ENCODE measurements around the gene DCST1. TPM values are rescaled to one million over a fixed set of nuclear protein-coding genes. Genes with fewer than 3 reads are reported as not detected.

The DCST1 gene
- total RNA-seq, 2 experiments from 2014 or later = 0.33 to 0.39 TPM

- H3K9me3 Mint-ChIP-seq = no peaks in the 10 kb centered on the region
- intact Hi-C loops (cut with DNase I, micrococcal nuclease) = loop anchor here (1.0 to 5.0 kb wide), 9 partner anchors 16 to 654 kb away; partner anchors contain the start of genes IL6R (in 1 of the 2), PYGO2 (in 1 of the 2), UBE2Q1 (in 1 of the 2) and ZBTB7B (in 1 of the 2)
- H3K36me3 Mint-ChIP-seq (ENCODE audit: low read depth) = peaks cover 8% of the 10 kb centered on the region
- Histone ChIP-seq H3K36me3 (ENCODE audit: insufficient read depth, low read length) (peaks cover 15% of the 10 kb centered on the region), H3K27ac (ENCODE audit: low read depth in 1 of 2, low read length in 2 of 2) (no peak overlapping the region), H3K9me3 (ENCODE audit: control insufficient read depth in 1 of 2, insufficient read depth in 1 of 2, low read length in 2 of 2) (no peaks in the 10 kb centered on the region), H3K27me3 (ENCODE audit: control insufficient read depth in 1 of 2, insufficient read depth in 2 of 2, low read length in 2 of 2) (no peaks in the 10 kb centered on the region), H3K4me1 (ENCODE audit: insufficient read depth, low read length) (peaks cover 41% of the 10 kb centered on the region), H3K4me3 (ENCODE audit: low read length) (no peak overlapping the region)
- H3K27me3 Mint-ChIP-seq = no peaks in the 10 kb centered on the region
- CTCF ChIA-PET = interaction anchor here (0.6 to 6.5 kb wide), 32 partner anchors 10 to 1196 kb away, joined by 3 to 78 read pairs (median 4); partner anchors contain the start of genes ADAM15, EFNA3, FLAD1 and KRTCAP2
- TF ChIP-seq CTCF (IDR thresholded peaks at IDR 0.05) = peak; percentile 98
- ATAC-seq (ENCODE audit: poor library complexity) (peak; percentile 54), DNase-seq (peak; percentile 88 to 98 (median 94))
- peaks cover 32% of the 10 kb centered on the region for H3K4me1 Mint-ChIP-seq (ENCODE audit: low read depth)
- H3K27ac Mint-ChIP-seq = peak overlapping the region; percentile 51
- peak overlapping the region; percentile 85 for H3K4me3 Mint-ChIP-seq
- POLR2A ChIA-PET = interaction anchor here (0.6 to 1.4 kb wide), 6 partner anchors 9 to 23 kb away, joined by 3 to 10 read pairs (median 4); partner anchors contain the start of genes ADAM15 and EFNA3
Measured at GRCh38 chr1:155061381-155062150, 27.9 kb downstream of the DCST1 start.

- Mint-ChIP-seq H3K4me3 (peak overlapping the region; percentile 93), H3K27me3 (no peaks in the 10 kb centered on the region), H3K9me3 (no peaks in the 10 kb centered on the region), H3K4me1 (ENCODE audit: low read depth) (peaks cover 32% of the 10 kb centered on the region), H3K27ac (no peak overlapping the region), H3K36me3 (ENCODE audit: low read depth) (peaks cover 15% of the 10 kb centered on the region)
- H3K4me1 ChIP-seq (ENCODE audit: insufficient read depth, low read length) = peaks cover 41% of the 10 kb centered on the region
- no peaks in the 10 kb centered on the region for H3K9me3 ChIP-seq (ENCODE audit: control insufficient read depth in 1 of 2, insufficient read depth in 1 of 2, low read length in 2 of 2)
- no peak for TF ChIP-seq CTCF (IDR thresholded peaks at IDR 0.05)
- no peaks in the 10 kb centered on the region for H3K27me3 ChIP-seq (ENCODE audit: control insufficient read depth in 1 of 2, insufficient read depth in 2 of 2, low read length in 2 of 2)
- ATAC-seq (ENCODE audit: poor library complexity) (no peak), DNase-seq (peak in 2 of 14 experiments; percentile 27 to 60)
- H3K27ac ChIP-seq (ENCODE audit: low read depth in 1 of 2, low read length in 2 of 2) = no peak overlapping the region
- ChIA-PET POLR2A (interaction anchor here (0.6 to 2.3 kb wide), 7 partner anchors 9 to 23 kb away, joined by 3 to 23 read pairs (median 4); partner anchors contain the start of genes ADAM15 and EFNA3), CTCF (interaction anchor here (0.6 to 6.5 kb wide), 32 partner anchors 9 to 1196 kb away, joined by 3 to 78 read pairs (median 4); partner anchors contain the start of genes ADAM15, EFNA3, FLAD1 and KRTCAP2)
- intact Hi-C loops (cut with DNase I, micrococcal nuclease) = loop anchor here (1.0 to 5.0 kb wide), 6 partner anchors 22 to 655 kb away; partner anchors contain the start of genes IL6R (in 1 of the 2), PYGO2 (in 1 of the 2), UBE2Q1 (in 1 of the 2) and ZBTB7B (in 1 of the 2)
- H3K36me3 ChIP-seq (ENCODE audit: insufficient read depth, low read length) = peaks cover 17% of the 10 kb centered on the region
- H3K4me3 ChIP-seq (ENCODE audit: low read length) = no peak overlapping the region
Measured at GRCh38 chr1:155062151-155062686, 28.6 kb downstream of the DCST1 start.

GRCh38 chr1:155062702-155063411 is 29.2 kb downstream of the DCST1 start:
- Histone ChIP-seq H3K9me3 (ENCODE audit: control insufficient read depth in 1 of 2, insufficient read depth in 1 of 2, low read length in 2 of 2) (no peaks in the 10 kb centered on the region), H3K4me3 (ENCODE audit: low read length) (peak overlapping the region; percentile 76), H3K4me1 (ENCODE audit: insufficient read depth, low read length) (peaks cover 41% of the 10 kb centered on the region), H3K27me3 (ENCODE audit: control insufficient read depth in 1 of 2, insufficient read depth in 2 of 2, low read length in 2 of 2) (no peaks in the 10 kb centered on the region), H3K27ac (ENCODE audit: low read depth in 1 of 2, low read length in 2 of 2) (no peak overlapping the region), H3K36me3 (ENCODE audit: insufficient read depth, low read length) (peaks cover 13% of the 10 kb centered on the region)
- ChIA-PET CTCF (interaction anchor here (0.7 to 6.5 kb wide), 9 partner anchors 8 to 584 kb away, joined by 3 to 78 read pairs (median 6); no protein-coding TSS in a partner anchor), POLR2A (interaction anchor here (0.6 to 2.3 kb wide), 6 partner anchors 10 to 80 kb away, joined by 3 to 23 read pairs (median 3); partner anchors contain the start of genes ADAM15, EFNA3 and FLAD1)
- H3K27me3 Mint-ChIP-seq = no peaks in the 10 kb centered on the region
- DNase-seq (peak; percentile 59 to 82 (median 74)), ATAC-seq (ENCODE audit: poor library complexity) (peak; percentile 46)
- peaks cover 15% of the 10 kb centered on the region for H3K36me3 Mint-ChIP-seq (ENCODE audit: low read depth)
- TF ChIP-seq CTCF (IDR thresholded peaks at IDR 0.05) = peak; percentile 81
- peak overlapping the region; percentile 43 for H3K27ac Mint-ChIP-seq
- H3K9me3 Mint-ChIP-seq = no peaks in the 10 kb centered on the region
- H3K4me1 Mint-ChIP-seq (ENCODE audit: low read depth) = peaks cover 32% of the 10 kb centered on the region
- intact Hi-C loops (cut with DNase I, micrococcal nuclease) = loop anchor here (1.0 to 5.0 kb wide), 7 partner anchors 21 to 656 kb away; partner anchors contain the start of genes IL6R (in 1 of the 2), PYGO2 (in 1 of the 2), UBE2Q1 (in 1 of the 2) and ZBTB7B (in 1 of the 2)
- H3K4me3 Mint-ChIP-seq = peak overlapping the region; percentile 93
